Endothelial cell of hepatic sinusoid (primary cell): ENCODE measurements around the gene GFER.

ENCODE experiments used
- in situ Hi-C: cut with HindIII; loops from 2 replicates; pipeline ENCODE4 v1.10.0; 2017; ENCODE audit warnings: low sequenced_read_pairs

The GFER gene

DNA sequence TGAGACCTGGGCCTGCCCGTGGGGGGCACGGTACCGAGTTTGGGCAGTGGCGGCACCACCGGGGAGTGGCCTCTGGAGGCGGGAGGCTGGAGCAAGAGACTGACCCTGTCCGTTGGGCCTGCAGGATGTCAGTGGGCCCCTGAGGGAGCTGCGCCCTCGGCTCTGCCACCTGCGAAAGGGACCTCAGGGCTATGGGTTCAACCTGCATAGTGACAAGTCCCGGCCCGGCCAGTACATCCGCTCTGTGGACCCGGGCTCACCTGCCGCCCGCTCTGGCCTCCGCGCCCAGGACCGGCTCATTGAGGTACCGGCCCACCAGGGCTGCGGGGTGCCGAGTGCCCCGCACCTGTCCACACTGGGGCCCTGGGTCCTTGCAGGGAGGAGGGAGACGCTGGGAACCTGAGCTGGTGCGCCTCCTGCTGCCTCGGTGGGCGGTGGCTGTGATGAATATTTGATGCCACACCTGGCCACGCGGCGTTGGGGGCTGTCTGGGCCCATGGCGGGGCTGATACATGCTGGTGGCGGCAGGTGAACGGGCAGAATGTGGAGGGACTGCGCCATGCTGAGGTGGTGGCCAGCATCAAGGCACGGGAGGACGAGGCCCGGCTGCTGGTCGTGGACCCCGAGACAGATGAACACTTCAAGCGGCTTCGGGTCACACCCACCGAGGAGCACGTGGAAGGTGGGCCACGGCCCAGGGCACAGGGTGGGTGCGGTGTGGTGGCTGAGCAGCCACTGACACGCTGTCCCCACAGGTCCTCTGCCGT, 52.4 kb downstream of the GFER start:
- in situ Hi-C loops = loop anchor here (5.0 to 10.0 kb wide), 4 partner anchors 41 to 468 kb away; partner anchors contain the start of gene RNF151

DNA sequence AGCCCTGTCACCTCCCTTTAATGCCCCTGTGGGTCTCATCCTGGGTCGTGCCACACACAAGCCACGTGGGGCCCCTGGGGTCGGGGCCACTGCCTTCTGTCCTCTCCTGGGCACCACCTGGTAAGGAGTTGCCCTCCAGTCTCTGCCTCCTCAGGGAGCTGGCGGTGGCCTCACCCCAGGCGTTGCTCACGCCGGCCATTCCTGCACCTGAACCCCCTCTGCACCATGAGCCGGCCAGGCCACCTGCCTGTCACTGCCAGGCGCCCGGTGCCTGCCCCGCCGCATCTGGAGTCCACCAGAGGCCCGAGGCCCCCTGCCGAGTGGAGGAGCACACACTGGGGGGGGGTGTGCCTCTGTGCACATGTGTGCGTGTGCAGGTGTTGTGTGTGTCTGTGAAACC, 53.1 kb downstream of the GFER start:
- in situ Hi-C loops = loop anchor here (5.0 to 10.0 kb wide), 4 partner anchors 40 to 468 kb away; partner anchors contain the start of gene RNF151
